Testis (tissue), 5 donors: ENCODE data around the gene P3H2. TPM values are rescaled to one million over a fixed set of nuclear protein-coding genes. Genes with fewer than 3 reads are reported as not detected.

ENCODE experiments used
- DNase-seq: peaks from one replicate; pipeline ENCODE4 v3.0.0-alpha.2; 2019
- H3K27ac ChIP-seq, 2 donors: fragments of 200-600 bp; sonication (generic); one replicate each; pipeline ENCODE4 v1.5.1; 2019
- H3K27me3 ChIP-seq: fragments of 200-600 bp; sonication (generic); one replicate; pipeline ENCODE4 v1.5.1; 2019
- H3K36me3 ChIP-seq: fragments of 200-600 bp; sonication (generic); one replicate; pipeline ENCODE4 v1.5.1; 2017; ENCODE audit warnings: low read depth; ENCODE audit errors: missing control alignments
- H3K4me1 ChIP-seq: fragments of 200-600 bp; sonication (generic); one replicate; pipeline ENCODE4 v1.5.1; 2019
- H3K4me3 ChIP-seq, 2 donors: fragments of 200-600 bp; sonication (generic); one replicate each; pipeline ENCODE4 v1.5.1; 2017 to 2019
- H3K9me3 ChIP-seq: fragments of 200-600 bp; sonication (generic); one replicate; pipeline ENCODE4 v1.5.1; 2017
- POLR2A ChIP-seq: fragments of 450-650 bp; IDR thresholded peaks from one replicate; pipeline ENCODE4 v1.6.1; 2017; ENCODE audit warnings: antibody characterized with exemption, mild to moderate bottlenecking, moderate library complexity
- WGBS, 2 donors: methylation state at CpG; one replicate each; pipeline ENCODE4 v1.1.5; 2018; 5-methylcytosine and 5-hydroxymethylcytosine counted together
- intact Hi-C: fragments of 100-400 bp; cut with DNase I; formaldehyde crosslinking; loops from one replicate; pipeline ENCODE4 v1.15.1; 2023; ENCODE audit warnings: low total_unique reads
- long read RNA-seq, 2 donors: transcript quantifications; one replicate each; lab custom pipeline, GENCODE V29; 2026
- polyA plus RNA-seq: library from polyadenylated mRNA; stranded (reverse); fragments of 350-450 nt; fragmentation: Illumina TruSeq; extraction: RNeasy Lipid Tissue Mini Kit (QIAGEN cat#74804); gene quantifications from one replicate; pipeline ENCODE4 v1.2.3, GENCODE V29; 2014; ENCODE audit warnings: low read depth, low replicate concordance; ENCODE audit not compliant: insufficient read depth
- total RNA-seq, 2 donors: library from RNA; depleted of rRNA; stranded (reverse); fragments of >200 nt; gene quantifications; one replicate each; pipeline ENCODE4 v1.2.3, GENCODE V29; 2016
- TF ChIP-seq, protein P1 (sequence below), 3 experiments: fragments of 450-650 bp in 2 of 3; fragments of 200-600 bp in 1 of 3; sonication (generic) in 1 of 3; IDR thresholded peaks; one replicate each; pipeline ENCODE4 v1.5.1; 2016 to 2019; ENCODE audit warnings: antibody characterized with exemption in 3 of 3, mild to moderate bottlenecking in 2 of 3, moderate library complexity in 1 of 3

P3H2 gene, protein sequence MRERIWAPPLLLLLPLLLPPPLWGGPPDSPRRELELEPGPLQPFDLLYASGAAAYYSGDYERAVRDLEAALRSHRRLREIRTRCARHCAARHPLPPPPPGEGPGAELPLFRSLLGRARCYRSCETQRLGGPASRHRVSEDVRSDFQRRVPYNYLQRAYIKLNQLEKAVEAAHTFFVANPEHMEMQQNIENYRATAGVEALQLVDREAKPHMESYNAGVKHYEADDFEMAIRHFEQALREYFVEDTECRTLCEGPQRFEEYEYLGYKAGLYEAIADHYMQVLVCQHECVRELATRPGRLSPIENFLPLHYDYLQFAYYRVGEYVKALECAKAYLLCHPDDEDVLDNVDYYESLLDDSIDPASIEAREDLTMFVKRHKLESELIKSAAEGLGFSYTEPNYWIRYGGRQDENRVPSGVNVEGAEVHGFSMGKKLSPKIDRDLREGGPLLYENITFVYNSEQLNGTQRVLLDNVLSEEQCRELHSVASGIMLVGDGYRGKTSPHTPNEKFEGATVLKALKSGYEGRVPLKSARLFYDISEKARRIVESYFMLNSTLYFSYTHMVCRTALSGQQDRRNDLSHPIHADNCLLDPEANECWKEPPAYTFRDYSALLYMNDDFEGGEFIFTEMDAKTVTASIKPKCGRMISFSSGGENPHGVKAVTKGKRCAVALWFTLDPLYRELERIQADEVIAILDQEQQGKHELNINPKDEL
- total RNA-seq, result 10 to 100 TPM in 1 of 2 donors, 1 to 10 TPM in 1; 7.2 to 10.1 TPM
- polyA plus RNA-seq, result 11.0 TPM
- long read RNA-seq, donor 1, transcript P3H2-201 (15 exons, 3,509 nt), result major isoform, 19 of 29 reads
- long read RNA-seq, donor 1, partial matches to known transcripts, result 9 of 29 reads
- long read RNA-seq, donor 1, other reads (novel, unspliced or antisense), result 0 of 29 reads
- long read RNA-seq, donor 2, transcript P3H2-201 (15 exons, 3,509 nt), result major isoform, 11 of 12 reads
- long read RNA-seq, donor 2, partial matches to known transcripts, result 0 of 12 reads
- long read RNA-seq, donor 2, other reads (novel, unspliced or antisense), result 0 of 12 reads

DNA sequence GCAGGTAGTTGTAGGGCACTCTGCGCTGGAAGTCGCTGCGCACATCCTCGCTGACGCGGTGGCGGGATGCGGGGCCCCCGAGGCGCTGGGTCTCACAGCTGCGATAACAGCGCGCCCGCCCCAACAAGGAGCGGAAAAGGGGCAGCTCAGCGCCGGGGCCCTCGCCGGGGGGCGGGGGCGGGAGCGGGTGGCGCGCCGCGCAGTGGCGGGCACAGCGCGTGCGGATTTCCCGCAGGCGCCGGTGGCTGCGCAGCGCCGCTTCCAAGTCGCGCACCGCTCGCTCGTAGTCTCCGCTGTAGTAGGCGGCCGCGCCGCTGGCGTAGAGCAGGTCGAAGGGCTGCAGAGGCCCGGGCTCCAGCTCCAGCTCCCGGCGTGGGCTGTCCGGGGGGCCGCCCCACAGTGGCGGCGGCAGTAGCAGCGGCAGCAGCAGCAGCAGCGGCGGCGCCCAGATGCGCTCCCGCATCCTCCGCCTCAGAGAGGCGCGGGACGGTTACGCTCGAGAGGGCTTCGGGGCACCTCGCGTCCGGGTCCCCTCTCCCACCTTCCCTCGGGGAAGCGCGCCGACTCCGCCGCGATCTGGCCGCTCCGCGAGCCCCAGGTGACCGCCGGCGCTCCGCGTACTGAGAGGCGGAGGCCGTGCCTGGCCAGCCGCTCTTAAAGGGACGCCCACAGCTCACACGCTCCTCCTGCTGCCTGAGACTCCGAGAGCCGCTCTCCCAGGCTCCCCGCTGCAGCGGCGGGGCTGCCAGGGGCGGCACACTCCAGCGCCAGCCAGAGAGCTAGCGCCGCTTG, at the start of gene P3H2:
Gene P3H2, minus strand, starts transcription at position 629 of the 792 bp plus-strand sequence. Its CDS starts 166 bp downstream, at position 463.
- intact Hi-C loops, result no loop called here
- TF ChIP-seq, protein P1, sequence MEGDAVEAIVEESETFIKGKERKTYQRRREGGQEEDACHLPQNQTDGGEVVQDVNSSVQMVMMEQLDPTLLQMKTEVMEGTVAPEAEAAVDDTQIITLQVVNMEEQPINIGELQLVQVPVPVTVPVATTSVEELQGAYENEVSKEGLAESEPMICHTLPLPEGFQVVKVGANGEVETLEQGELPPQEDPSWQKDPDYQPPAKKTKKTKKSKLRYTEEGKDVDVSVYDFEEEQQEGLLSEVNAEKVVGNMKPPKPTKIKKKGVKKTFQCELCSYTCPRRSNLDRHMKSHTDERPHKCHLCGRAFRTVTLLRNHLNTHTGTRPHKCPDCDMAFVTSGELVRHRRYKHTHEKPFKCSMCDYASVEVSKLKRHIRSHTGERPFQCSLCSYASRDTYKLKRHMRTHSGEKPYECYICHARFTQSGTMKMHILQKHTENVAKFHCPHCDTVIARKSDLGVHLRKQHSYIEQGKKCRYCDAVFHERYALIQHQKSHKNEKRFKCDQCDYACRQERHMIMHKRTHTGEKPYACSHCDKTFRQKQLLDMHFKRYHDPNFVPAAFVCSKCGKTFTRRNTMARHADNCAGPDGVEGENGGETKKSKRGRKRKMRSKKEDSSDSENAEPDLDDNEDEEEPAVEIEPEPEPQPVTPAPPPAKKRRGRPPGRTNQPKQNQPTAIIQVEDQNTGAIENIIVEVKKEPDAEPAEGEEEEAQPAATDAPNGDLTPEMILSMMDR (IDR thresholded peaks at IDR 0.05), result peak in 2 of 3 experiments; percentile 26 to 37
- TF ChIP-seq POLR2A, result no peak
- H3K27me3 ChIP-seq, result no peaks in the 10 kb centered on the region
- DNase-seq, result peak; percentile 88
- 3% methylated on average over 29 of the region's 100 CpGs; no CpG with 5 or more reads in 1 of the 2 donors for WGBS, 2 donors
- H3K36me3 ChIP-seq, result no peaks in the 10 kb centered on the region
- H3K9me3 ChIP-seq, result no peaks in the 10 kb centered on the region
- H3K4me1 ChIP-seq, result peaks cover 5% of the 10 kb centered on the region
- peak within 1 kb of the TSS; percentile 72 to 82 for H3K4me3 ChIP-seq
- H3K27ac ChIP-seq, result peak within 1 kb of the TSS; percentile 81

DNA sequence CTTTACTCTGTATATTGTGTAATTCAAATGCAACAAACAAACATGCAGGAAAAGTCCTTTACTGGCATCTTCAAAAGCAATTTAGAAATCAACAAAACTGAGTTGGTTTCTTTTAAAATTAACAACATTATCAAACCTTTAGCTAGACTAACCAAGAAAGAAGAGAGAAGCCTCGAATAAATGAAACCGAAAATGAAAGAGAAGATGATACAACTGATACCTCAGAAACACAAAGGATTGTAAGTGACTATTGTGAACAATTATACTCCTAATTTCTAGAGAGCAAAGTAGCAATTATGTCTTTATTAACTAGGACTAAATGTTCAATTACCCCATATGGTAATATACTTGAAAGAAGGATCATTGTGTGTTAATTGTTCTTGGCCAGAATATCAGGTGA, 49.2 kb upstream of the P3H2 start:
- TF ChIP-seq, protein P1 (IDR thresholded peaks at IDR 0.05), result no peak
- TF ChIP-seq POLR2A, result no peak
- Histone ChIP-seq H3K36me3 (no peaks in the 10 kb centered on the region), H3K4me1 (no peaks in the 10 kb centered on the region), H3K27ac (no peak overlapping the region), H3K27me3 (no peaks in the 10 kb centered on the region), H3K4me3 (no peak overlapping the region), H3K9me3 (no peaks in the 10 kb centered on the region)
- no peak for DNase-seq
- 53 to 61% methylated on average over 2 of the region's 2 CpGs for WGBS, 2 donors
- intact Hi-C loops, result no loop called here

- no peak overlapping the region for H3K4me3 ChIP-seq
- intact Hi-C loops, result no loop called here
- H3K36me3 ChIP-seq, result no peaks in the 10 kb centered on the region
- WGBS, 2 donors, result 71 to 81% methylated on average over 4 of the region's 4 CpGs
- H3K4me1 ChIP-seq, result no peaks in the 10 kb centered on the region
- H3K9me3 ChIP-seq, result no peaks in the 10 kb centered on the region
- DNase-seq, result no peak
- no peaks in the 10 kb centered on the region for H3K27me3 ChIP-seq
- TF ChIP-seq, protein P1 (IDR thresholded peaks at IDR 0.05), result no peak
- no peak for TF ChIP-seq POLR2A
- no peak overlapping the region for H3K27ac ChIP-seq
These were observed 48.5 kb upstream of the P3H2 start for GRCh38 chr3:190169243-190169642.

GRCh38 chr3:190167936-190168680, 47.4 kb upstream of the P3H2 start:
- WGBS, 2 donors, result 77 to 98% methylated on average over 6 of the region's 6 CpGs
- H3K4me3 ChIP-seq, result no peak overlapping the region
- no peaks in the 10 kb centered on the region for H3K4me1 ChIP-seq
- no peaks in the 10 kb centered on the region for H3K36me3 ChIP-seq
- no peak for DNase-seq
- H3K27ac ChIP-seq, result no peak overlapping the region
- TF ChIP-seq, protein P1 (IDR thresholded peaks at IDR 0.05), result no peak
- no peak for TF ChIP-seq POLR2A
- H3K9me3 ChIP-seq, result no peaks in the 10 kb centered on the region
- H3K27me3 ChIP-seq, result no peaks in the 10 kb centered on the region
- intact Hi-C loops, result no loop called here
